HG03460 (cell line): ENCODE data around the gene CMTM5.

Experiments
- ATAC-seq: cut with Tn5 transposase; IDR thresholded peaks from one replicate; pipeline ENCODE4 v1.9.1; 2021; ENCODE audit not compliant: unreplicated experiment

The CMTM5 gene

GRCh38 chr14:23357261-23357660 is 19.6 kb upstream of the CMTM5 start:
- ATAC-seq: no peak

DNA sequence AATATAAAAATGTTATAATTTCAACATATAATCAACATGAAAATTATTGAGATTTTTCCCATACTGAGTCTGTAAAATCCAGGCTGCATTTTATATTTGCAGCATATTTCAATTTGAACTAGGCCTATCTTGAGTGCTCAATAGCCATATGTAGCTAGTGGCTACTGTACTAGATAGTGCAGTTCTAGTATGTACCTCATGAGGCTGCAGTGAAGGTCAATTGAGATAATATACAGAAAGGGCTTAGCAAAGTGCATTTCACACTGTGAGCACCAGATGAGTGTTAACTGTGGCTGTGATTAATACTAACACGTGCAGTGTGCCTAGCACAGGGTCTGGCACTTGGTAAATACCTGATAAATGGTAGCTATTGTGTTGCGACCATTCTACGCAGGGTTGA is 18.8 kb upstream of the CMTM5 start:
- ATAC-seq: no peak

- ATAC-seq: no peak
Measured at GRCh38 chr14:23358553-23359166, 18.2 kb upstream of the CMTM5 start.

DNA sequence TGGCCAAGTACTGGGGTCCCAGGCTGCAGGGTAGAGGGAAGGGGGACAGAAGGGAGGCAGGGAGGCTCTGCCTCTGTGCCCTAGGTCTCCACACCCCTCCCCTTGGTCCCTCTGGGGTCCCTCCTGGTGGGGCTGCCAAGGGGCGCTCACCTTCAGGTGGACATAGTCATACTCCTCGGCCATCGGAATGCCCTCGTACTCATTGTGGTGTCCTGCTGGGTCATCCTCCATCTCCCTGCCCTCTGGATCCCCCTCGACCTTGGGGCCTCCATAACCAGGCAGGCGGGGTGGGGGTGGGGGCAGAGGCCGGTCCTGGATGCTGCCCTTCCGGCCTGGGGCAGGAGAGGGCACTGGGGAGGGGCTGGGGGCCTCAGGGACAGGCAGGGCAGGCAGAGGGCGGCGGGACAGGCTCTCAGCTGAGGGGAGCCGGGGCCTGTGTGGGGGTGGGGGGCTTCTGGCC is 17.6 kb upstream of the CMTM5 start:
- no peak for ATAC-seq

DNA sequence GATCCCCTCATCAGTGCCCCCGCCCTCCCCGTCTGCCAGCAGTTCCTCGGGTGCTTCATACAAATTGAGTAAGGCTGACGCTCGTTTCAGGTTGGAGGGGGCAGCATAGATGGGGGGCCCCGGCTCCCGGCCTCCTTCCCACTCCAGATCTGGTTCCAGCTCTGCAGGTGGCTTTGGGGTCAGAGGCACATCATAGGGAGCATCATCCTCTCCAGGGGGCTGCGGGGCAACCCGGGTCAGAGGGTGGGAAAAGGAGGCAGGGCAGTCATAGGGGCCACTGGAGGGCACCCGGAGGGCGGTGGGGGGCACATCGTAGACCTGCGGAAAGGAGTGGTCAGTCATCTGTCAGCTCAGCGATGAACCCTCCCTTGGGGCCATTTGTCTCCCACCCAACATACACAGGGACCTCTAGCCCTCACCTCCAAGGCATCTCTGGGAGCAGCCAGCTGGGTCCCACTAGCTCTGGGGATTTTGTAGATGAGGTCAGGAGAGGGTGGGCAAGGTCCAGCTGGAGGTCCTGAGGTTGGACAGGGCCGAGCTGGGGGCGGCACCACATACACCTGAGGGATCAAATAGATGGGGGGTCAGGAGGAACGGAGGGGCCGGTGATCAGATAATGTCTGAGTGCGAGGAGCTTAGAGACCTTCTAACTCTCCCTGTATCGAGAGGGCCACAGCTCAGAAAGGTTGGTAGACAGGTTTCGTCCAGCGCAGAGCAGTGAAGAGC is 17.0 kb upstream of the CMTM5 start:
- ATAC-seq: no peak

DNA sequence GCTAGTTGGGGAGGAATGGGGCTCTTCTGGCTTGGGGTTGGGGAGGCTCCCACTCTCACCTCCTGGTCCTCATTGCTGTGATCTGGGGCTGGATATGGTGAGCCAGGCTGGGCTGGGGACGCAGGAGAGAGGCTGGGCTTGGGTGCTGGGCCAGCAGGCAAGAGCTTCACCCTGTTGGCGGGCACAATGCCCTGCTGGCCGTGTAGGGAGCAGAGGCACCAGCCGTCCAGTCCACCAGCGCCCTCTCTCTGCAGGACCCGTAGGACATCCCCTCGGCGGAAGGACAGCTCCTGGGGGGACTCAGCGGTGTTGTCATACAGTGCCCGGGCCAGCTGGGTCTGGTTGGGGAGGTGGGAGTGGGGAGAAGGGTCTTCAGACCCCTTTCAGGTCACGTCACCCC is 16.4 kb upstream of the CMTM5 start:
- ATAC-seq: no peak

GRCh38 chr14:23361320-23361719 is 15.5 kb upstream of the CMTM5 start:
- ATAC-seq: no peak

DNA sequence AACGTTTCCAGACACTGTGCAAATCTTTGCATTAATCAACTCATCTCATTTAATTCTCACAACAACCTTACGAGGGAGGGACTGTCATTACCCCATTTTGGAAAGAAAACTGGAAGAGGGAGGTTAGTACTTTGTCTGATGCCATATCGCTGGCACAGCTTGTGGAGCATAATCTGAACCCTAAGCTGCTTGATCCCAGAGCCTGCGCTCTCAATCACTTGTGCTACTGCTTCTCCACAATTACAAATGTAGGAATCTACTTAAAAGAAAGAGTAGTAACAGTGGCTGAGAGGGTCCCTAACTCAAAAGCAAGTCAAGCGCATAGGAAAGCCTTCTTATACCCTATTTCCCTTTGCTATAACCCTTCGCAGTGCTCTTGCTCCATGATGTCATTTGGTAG is 15.1 kb upstream of the CMTM5 start:
- ATAC-seq: no peak

GRCh38 chr14:23362200-23362599 is 14.6 kb upstream of the CMTM5 start:
- ATAC-seq: no peak

DNA sequence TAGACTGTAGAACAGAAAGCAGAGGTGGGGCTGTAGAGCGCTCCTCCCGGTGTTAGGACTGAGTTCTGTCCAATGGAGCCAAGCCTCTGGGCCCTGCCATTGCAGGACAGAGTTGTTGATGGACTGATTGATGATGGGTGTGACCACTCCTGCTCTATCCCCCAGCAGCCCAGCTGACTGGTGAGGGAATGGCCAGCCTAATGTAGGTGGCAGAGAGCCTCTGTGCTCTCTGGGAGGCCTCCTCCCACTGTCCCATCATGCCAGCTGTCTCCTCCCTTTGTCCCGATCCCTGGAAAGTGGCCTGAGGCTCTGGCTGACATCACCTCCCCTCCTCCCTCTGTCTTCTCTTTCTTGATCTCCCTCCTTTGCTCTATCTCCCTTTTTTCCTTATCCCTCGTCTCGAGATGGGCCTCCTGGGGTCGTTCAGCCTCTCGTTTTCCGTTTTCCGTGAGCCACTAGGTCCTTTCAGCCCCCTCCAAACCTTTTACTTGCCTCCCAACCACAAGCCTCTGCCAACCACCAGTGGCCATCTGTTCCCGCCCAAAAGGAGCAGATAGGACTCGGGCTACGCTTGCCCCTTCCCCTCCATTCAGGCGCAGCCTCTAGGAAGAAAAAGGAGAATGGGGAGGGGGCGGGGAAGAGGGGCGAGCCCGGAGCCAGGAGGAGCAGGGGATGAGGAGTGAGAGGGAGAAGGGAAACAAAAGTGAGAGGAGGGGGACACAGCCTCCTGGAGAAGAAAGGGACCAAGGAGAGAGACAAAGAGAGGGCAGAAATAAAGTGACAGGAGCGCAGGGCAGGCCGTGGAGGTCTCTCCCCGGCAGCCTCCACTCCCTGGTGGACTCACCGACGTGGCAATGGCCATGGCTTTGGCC is 12.4 kb upstream of the CMTM5 start:
- no peak for ATAC-seq

DNA sequence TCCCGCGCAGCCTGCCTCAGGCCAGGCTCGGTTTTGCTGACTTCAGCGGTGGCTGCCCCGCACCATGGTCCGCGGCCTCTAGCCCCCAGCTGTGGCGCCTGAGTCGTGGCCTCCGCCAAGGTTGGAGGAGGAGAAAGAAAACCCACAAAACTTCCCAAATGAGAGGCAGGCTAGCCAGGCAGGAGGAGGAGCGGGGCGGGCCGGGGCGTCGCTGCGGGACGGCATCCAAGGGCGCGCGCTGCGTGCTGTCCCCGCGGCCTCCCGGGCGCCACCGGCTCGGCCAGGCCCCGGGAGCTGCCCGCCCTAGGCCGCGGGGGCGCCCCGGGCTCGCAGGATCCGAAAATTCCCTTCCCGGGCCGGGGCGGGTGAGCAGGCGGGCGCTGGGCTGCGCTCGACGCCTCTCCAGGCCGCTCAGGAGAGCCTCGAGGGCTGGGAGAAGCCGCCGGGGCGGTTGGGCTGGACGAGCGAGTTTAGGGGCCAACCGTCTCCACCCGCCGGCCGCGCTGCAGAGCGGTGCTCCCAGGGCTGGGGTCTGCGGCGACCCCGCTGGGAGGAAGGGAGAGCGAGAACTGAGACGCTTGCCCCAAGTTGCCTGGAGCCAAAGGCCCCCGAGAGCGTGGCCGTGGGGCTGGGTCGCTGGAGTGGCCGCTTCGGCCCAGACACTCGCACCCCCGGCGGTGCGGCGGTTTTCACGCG is 11.7 kb upstream of the CMTM5 start, which contains the start of gene EFS:
TSS of gene EFS (minus strand) at position 137 of the 696 bp plus-strand sequence. CDS start 147 bp downstream, outside the sequence.
- no peak for ATAC-seq

DNA sequence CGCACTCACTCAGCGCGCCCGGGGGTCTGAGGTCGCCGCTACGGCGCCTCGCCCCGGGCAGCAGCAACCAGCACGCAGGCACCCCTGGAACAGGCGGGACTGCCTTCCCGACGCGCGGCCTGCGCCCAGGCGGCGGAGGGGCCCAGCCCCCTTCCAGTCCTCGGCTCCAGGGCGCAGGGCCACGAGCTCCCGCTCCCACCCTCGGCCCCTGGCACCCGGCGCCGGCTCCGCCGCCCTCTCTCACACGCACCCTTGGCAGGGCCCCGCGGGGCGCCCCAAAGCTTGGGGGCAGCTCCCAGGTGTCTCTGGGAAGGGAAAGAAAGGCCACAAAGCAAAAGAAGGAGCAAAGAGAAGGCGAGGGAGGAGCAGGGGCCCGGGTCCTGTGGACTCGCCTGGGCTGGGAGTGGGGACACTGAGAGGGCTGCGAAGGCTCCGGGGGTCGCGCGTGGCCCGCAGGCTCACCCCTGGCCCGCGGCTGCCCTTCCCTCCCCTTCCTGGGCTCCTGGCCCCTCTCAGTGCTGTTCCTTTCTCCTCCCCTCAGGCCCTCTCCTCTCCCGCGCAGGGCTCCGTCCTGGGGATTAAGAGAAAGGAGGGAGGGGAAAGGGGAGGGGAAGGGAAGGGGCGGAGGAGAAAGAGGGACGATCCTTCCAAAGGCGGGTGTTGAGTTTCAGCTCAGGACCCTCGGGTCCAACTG is 11.0 kb upstream of the CMTM5 start:
- no peak for ATAC-seq

DNA sequence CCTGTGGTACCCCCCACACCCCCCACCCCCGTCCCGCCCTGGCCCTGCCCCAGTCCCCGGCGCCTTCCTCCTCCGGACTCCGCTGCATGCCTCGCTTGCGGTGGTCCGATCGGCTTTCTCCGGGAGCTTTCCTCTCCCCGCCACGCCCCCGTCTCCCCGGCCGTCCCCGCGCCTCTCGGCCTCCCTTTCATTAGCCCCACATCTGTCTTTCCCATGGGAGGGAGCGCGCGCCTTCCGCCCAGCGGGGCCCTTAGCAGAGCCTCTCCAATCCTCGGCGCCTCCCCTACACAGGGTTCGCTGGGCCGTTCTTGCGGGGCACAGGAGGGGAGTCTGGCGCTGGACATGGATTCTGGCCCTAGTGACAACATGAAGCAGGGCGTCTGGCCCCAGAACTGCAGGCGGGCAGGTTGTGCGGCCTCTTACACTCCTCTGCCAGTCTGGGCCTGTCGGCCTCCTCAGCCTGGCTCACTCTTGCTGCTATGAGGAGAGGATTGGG is 10.4 kb upstream of the CMTM5 start:
- ATAC-seq: no peak

- no peak for ATAC-seq
Measured at GRCh38 chr14:23370221-23370620, 6.6 kb upstream of the CMTM5 start.

GRCh38 chr14:23371865-23372264 is 5.0 kb upstream of the CMTM5 start:
- ATAC-seq: no peak

DNA sequence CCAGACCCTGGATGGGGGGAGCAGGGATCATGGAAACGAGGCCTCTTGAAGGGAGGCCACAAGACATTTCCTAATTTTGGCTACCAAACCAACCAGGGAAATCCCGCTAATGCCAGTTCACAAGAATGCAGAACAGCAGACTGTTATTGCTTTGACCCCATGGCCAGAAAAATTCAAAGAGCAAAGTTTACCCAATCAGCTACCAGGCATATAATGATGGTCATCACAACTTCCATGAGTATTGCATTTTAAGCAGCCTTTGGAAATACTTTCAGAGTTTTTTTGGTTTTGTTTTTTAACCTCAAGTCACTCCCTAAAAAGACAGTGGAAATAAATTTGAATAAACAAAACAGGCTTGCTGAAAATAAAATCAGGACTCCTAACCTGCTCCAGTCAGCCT is 4.3 kb upstream of the CMTM5 start, which contains the start of gene IL25:
TSS of gene IL25 (plus strand) at position 301 of the 400 bp plus-strand sequence.
- ATAC-seq: no peak

GRCh38 chr14:23373041-23373440 is 3.8 kb upstream of the CMTM5 start:
- no peak for ATAC-seq

GRCh38 chr14:23375527-23376251 is 1.2 kb upstream of the CMTM5 start:
- no peak for ATAC-seq

DNA sequence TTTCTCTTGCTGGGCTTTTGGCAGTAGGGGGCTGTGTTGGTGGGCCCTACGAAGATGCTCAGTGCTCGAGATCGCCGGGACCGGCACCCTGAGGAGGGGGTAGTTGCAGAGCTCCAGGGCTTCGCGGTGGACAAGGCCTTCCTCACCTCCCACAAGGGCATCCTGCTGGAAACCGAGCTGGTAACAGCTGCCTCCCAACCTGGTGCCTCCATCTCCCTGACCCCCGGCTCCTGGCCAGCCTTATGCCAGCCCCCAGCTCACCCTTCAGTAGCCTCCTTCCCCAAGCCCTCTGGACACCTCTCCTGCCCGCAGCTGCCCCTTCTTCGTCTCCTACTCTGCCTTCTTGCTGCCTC is 328 bp downstream of the CMTM5 start:
- no peak for ATAC-seq
